NOMO-1 treated with dmso at 0.1 percent for 144 hours (cell line): ENCODE data around the gene PRKCE.

Experiments
- DNase-seq: peaks from one replicate; lab custom pipeline; 2025; ENCODE audit not compliant: unreplicated experiment; lab: John Stamatoyannopoulos, UW

The PRKCE gene

DNA sequence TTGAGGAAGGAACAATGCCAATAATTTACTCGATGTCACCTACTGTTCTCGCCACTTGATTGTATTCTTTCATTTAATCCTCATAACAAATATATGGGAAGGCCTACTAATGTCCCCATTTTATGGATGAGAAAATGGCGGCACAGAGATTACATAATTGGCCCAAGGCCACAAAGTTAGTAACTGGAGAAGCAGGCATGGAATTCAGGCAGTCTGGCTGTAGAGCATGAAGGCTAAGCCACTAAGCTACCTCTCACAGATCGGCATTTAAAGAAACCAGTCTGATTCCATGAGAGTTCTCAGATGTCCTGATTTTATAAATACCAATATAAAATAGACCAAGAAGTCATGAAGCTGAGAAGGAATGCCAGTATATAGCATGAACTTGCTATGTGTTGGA, 523.9 kb downstream of the PRKCE start:
- DNase-seq = no peak

DNA sequence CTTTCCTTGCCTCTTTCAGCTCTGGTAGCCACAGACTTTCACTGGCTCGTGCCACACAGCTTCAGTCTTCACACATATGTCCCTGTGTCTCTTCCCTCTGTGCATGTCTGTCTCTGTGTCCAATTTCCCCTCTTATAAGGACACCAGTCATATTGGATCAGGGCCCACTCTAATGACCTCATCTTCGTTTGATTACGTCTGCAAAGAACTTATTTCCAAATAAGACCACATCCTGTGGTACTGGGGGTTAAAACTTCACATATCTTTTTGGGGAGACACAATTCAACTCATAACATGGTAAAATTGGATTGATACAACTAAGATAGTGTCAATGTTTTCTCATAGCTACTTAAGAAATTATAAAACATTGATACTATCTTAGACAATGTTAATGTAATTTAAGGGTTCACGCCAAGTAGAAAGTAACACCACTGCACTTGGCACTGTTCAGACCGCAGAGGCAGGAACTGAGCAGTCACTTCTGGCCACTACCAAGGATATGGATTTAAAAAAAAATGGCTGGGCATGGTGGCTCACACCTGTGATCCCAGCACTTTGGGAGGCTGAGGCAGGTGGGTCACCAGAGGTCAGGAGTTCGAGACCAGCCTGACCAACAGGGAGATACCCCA, 526.1 kb downstream of the PRKCE start:
- no peak for DNase-seq

DNA sequence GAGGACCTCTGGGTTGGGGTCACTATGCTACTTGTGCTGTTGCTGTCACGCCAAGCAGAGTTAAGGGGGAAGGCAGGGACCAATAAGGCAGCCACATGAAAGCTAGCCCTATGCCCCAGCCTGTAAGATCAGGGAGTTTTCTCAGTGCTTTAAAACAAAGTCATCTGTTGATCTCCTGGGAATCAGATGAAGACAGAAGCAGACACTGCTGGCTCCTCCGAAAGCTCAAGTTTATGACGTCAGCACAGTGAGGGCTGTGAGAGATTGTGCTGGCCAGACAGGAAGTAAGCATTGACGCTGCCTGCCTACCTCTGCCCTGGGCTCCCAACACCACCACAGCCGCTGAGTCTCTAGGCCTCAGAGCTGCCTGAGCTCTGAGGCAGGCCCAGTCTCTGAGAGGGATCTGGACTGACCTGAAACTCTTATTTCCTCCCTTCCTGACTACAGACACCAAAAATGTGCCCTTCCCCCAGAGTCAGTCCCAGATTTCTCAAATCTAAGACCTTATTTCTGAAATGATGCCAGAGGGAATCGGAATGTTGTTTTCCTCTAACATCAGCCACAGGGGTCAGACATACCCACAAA, 527.7 kb downstream of the PRKCE start:
- no peak for DNase-seq

DNA sequence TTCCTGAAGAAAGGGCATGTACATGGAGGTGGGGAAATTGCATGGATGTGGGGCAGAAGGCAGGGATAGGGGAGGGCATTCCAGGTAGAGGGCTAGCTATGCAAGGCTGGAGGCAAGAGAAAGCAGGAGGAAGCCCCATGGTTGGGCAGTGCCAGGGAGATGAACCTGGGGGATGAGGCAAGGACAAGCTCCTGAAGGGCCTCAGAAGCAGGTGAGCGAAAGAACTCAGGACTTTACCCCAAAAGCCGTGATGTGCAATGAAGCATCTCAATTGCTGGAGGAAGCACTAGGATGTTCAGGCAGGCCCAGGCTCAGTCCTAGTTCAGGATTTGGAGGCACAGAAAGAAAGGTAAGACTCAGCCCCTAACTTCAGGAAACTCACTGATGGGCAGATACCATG, 528.7 kb downstream of the PRKCE start:
- DNase-seq = no peak

DNA sequence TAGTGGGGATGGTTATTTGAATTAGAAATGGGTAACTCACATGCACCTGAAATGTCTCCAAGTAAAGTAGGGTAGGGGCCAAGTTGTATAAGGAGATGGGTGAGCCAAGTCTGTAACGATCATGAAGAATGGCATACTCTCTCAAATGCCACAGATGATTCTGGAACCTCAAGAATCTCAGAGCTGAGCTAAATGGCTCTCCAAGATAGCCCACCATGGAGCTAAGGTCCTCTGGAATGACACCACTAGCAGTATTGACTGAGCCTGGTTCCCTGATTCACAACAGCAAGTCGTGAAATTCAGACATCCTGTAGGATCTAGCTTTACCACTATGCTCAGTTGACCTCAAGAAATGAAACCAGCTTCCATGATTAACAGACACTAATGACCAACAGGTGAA, 529.8 kb downstream of the PRKCE start:
- no peak for DNase-seq

DNA sequence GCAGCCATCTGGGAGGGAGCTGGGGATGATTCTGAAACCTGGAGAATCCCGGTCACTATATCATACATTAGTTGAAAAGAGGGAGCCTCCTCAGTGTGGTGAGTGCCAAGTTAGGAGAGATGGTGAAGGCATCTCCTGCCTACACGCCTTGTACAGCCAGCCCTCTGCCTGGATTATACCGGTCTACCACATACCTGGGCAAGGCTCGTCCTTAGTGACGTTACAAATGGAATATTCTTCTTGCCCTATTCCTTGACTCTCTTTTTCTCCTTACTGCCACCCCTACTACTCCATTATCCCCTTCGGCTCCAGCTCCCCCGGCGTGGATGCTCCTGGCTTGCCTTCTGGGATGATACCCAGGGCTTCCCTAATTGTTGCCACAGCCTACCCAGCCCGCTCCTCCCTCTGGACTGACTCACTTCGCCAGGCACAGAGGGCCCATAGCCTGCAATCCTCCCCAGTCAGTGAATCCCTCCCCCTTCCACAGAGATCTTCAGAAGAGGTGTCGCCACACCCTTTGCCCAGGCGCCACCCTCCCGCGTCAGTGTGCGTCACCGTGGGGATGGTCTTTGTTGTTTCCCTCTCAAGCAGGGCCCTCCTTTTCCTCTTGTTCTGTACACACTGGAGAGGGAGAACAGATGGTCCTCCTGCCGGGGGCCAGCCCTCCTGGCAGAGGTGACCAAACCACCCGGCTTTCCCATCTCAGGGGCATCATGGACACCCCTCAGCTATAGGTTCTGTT, 530.5 kb downstream of the PRKCE start:
- DNase-seq = no peak

DNA sequence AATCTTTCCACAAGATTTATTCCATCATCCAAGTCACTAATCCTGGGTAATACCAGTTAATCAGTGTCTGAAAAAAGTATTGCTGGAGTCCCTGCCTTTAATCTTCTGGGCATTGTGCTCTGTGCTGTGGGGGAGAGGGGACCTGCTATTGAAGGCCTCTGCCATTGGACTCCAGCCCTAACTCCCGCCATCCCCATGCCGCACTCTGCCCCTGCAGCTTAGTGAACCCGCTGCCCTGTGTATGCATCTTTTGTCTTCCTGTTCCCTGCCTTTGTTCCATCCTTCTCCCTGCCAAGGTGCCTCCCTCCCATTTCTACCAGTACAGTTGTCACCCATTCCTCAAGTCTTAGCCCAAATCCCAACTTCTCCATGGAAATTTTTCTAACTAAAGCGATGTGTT, 532.0 kb downstream of the PRKCE start:
- DNase-seq = no peak

DNA sequence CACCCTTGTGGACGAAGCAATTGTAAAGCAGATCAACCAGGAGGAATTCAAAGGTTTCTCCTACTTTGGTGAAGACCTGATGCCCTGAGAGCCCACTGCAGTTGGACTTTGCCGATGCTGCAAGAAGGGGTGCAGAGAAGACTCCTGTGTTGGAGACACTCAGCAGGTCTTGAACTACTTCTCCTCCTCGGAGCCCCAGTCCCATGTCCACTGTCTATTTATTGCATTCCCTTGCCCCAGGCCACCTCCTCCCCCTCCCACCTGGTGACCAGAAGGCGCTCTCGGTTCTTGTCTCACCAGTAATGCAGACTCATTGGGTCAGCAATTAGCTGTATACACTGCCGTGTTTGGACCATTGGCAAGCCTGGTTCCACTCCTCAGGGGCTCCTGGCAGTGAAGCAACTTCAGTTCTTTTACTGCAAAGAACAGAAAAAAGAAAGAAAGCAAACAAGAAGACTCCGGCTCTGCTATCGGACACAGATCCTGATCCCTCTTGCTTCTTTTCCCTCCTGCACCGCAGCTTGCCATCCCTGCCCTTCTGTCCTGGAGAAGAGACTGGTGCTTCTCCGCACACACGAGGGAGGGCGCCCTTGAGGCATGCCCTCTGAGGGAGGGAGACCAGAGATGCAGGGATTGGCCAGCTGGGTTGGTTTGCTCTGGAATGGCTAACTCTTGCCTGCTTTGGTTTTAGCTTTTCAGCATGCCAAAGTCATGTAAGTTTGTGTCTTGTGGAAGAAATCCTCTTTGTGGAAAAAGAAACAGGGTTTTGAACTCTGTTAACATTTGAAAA, 533.5 kb downstream of the PRKCE start:
- no peak for DNase-seq

DNA sequence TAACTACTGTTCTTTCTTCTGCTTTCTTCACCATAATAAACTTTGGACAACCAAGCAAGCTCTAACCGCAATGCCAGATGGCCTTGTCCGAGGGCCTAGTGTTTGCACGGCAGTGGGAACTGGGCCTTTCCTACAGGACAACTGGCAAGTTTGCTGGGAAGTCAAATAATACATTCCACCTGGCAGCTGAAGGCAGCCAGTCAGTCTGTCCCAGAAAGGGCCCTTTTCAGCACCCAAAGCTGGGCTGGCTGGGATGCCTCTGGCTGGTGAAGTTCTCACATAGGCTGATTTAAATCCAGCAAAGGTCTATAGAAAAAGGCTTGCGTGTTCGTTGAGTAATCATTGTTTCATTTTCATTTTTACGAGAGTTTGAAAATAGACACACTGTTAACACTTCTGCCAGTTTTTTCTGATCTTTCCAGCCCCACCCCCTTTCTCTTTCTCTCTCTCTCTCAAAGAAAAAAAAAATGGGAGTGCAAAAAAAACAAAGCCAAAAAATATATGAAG, 535.7 kb downstream of the PRKCE start:
- peak; percentile 76 for DNase-seq

DNA sequence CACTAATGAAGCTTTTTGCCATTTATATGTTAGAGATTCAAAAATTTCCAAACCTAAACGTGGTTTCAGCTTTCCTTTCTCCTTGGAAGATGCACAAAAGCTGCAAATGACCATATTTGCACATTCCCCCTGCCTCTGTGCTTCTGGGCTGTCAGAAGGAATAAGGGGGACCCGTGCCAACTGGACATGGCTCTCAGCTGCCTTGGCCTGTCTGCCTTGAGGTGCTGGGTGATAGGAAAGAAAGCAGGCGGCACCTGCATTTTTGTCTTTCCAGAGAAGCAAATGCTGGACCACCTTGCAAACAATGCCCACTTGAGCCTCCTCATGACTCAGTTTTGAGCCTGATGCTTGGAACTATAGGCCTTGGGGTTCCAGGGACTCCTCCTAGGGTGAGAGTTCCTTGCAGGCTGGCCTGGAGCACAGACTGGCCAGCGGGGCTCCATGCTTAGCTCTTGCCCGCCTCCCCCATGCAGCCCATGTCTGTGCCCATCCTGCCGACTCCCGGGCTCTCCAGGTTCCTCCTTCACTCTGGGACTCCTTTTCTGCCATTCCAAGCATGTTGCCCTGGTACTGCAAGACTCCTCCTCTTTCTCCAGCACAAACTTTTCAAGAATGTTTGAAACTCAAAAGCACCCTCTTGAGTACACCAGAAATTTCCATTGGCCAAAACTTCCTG, 536.7 kb downstream of the PRKCE start:
- no peak for DNase-seq

DNA sequence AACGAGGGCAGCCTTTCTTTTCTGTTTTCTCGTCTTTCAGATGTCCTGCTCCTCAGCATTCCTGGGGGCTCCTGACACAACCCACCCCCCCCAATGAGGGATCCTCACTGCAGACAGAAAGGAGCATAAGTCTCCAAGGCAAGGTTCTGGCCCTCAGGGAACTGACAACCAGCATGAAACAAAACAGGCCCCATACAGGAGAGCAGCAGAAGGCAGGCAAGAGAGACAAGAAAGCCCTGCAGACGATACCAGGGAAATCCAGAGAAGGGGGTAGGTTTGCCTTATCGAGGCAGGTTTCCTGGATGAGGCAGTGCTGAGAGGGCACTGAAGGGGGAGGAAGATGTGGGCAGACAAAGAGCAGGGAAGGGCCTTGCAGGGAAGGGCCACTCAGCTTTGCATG, 541.9 kb downstream of the PRKCE start:
- no peak for DNase-seq

DNA sequence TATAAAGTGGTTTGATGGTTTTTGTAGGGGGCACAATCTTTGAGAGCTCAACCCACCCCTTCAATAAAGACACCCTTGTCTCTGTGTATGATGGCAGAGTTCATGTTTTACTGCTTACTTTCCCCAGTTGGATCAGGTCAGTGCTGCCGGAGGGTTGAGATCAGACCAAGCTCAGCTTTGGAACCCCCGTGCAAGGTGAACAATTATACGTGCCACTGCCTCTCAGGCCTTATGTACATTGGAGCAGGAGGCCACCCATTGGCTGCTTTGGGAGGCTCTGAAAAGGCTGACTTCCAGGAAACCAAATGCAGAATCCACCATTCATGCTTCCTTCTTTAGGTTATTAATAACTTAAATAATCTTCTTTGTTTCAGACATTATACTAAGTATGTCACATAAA, 542.4 kb downstream of the PRKCE start:
- DNase-seq = no peak

DNA sequence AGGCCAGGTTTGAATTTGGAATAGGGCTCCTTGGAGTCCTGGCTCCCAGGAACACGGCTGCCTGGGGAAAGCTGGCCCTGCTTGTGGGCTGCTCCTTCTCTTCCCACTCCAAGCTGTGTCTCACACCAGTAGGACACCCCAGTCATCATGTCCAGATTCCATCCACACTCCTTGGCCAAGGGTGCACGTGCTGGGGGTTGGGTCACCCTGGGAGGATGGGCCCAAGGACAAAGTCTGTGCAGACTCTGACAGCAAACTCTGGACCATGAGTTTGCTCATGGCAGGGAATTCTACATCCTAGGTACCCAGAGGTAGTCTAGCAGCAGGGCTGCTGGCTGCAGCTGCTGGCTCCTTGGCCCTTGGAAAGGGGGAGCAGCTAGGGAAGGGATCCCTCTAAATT, 543.4 kb downstream of the PRKCE start:
- DNase-seq = no peak

DNA sequence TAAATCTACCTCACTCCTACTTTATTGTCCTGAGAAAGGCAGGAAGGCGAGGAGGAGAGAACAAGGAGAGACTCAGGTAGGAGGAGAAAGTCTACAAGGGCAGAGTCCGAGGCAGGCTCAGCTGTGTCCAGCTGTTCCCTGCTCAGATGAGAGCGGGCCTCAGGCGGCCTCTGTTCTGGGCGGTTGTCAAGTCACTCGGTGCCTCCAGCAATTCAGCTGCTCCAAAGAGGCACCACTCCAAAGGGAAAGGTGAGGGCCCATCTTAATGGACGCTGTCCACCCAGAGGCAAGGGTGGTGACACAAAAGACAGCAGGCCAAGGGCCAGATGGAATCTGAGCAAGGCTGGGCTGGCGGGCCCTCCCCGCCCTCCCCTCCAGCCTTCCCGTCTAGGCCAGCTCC, 544.3 kb downstream of the PRKCE start:
- DNase-seq = no peak

DNA sequence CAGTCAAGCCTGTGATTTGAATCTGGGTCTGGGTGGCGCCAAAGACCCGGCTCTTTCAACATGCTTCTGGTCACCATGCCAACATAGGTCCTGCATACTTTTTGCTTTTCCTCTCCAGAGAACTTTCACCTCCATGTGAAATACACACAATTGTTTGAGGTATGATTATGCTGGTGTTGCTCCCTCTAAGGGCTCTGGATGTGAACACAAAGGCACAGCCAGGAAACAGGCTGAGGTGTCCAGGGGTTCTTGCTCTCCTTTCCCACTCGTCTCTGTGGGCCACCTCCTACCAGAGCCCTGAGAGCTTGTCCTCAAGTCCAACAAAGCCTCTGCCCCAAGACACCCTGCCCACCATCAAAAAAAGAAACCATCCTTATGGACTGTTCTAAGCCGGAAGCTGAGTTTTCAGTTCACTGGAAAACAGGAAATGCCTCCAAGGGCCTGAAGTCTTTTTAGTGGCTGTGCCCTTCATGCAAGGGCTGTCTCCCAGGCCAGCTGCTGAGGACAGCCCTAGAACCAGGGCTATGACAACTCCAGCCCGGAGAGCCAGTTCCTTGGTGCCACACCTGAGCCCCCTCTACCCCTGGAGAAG, 545.5 kb downstream of the PRKCE start:
- no peak for DNase-seq

DNA sequence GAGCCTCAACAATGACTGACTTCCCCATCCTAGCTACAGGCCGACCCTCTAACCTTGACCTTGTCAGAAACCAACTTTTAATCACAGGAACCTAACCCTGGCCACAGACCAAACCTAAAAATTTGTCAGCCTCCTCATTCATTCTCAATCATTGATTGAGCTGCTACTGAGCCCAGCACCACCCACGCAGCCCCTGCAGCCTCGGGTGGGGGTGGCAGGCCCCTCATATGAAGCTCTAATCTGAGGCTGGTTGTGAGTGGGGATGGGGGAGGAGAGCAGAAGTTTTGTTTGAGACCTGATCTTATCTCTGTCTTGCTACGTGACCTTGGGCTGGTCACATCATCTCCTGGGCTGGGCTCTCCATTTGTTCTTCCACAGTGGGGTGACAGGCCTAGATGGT, 546.2 kb downstream of the PRKCE start:
- DNase-seq = no peak

DNA sequence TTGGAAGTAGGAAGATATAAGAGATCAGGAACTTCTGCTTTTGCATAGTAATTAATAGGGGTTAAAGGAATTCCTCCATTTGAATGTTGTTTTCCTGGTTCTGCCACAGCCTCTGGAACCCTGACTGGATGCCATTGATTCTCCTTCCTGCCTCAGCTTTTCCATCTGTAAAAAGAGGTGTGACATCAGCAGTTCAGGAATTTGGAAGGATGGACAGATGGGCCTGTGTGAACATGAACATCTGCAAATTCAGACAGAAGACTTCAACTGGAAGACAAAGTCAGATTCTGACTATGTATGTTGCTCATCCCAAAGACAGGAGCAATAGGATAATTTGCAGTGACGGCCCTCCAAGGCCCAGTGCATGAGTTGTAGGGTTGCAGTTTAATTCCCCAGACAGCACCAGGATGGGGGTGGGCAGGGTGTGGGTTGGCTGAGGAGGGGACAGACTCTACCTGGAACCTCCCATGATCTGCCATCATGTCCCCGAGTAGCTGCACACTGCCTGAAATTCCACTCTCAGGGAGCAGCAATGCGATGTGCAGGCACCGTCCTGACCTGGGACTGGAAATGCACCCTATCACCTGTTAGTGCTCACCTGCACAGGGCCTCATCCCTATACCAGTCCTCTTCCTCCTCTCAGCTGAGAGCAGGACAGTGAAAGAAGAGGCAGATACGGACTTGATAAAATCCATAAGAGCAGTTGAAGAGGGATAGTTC, 546.8 kb downstream of the PRKCE start:
- no peak for DNase-seq

DNA sequence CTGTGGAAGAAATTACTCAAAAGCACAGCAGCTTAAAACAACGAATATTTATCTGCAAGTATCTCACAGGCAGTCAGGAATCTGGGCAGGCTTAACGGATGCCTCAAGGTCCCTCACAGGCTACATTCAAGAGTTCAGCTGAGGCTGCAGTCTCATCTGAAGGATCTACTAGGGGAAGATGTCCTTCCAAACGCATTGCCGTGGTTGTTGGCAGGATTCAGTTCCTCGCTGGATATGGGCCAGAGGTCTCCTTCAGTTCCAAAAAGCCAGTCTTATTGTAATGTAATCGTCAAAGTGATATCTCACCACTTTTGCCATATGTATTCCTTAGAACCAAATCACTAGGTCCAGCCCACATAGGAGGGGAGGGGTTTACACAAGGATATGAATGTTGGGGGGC, 547.5 kb downstream of the PRKCE start:
- DNase-seq = no peak

DNA sequence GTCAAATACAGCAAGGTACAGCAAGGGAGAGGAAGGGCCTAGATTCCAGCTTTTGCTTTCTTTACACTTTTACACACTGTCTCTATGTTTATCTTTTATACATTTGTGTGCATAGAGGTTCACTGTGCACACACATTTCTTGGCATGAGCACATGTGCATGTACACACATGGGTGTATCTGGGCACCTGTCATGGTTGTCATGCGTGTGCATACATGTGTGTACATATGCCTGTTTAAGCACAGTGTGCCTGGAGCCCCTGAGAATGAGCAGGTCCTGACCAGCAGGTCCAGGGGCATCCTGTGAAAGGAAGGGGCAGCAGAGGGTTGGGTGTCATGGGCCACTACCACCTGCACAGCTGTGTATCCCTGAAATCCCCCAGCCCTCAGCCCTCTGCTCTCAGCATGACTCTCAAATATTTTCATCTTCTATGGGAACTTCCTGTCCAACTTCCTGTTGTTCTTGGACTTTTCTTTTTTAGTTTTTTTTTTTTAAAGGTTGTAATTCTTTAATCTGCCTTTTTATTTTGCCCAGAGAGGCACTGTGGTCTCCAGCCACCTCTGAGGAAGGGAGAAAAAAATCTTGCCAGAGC, 548.7 kb downstream of the PRKCE start:
- no peak for DNase-seq
